IMR-90 (cell line): ENCODE measurements around the gene PIK3C2B. TPM values are rescaled to one million over a fixed set of nuclear protein-coding genes. Genes with fewer than 3 reads are reported as not detected.
A peak's percentile ranks its signal among the peaks of the same experiment; 100 is the strongest.

Experiments
- ATAC-seq: fragments of 200-7000 bp; cut with Tn5 transposase; 2 replicates; pipeline ENCODE4 v1.9.1; 2020; ENCODE audit warnings: low read depth, mild to moderate bottlenecking, moderate library complexity
- BruUV-seq: library from RNA; stranded (reverse); fragments of 400-500 nt; replicated peaks from 2 replicates; lab custom pipeline; 2021; lab: Mats Ljungman, UMichigan
- CTCF ChIA-PET: fragments of 300-600 bp; formaldehyde crosslinking; extraction: SDS; loops from one replicate; lab custom pipeline; 2021; ENCODE audit warnings: antibody characterized with exemption; lab: Yijun Ruan, JAX
- POLR2A ChIA-PET: fragments of 300-600 bp; sonication (Branson Sonifier 250); formaldehyde crosslinking; loops from one replicate; lab custom pipeline; 2022; ENCODE audit warnings: antibody characterized with exemption; ENCODE audit not compliant: unreplicated experiment; lab: Charles Lee
- DNase-seq: peaks from one replicate; pipeline ENCODE4 v3.0.0; 2013
- H2AFZ ChIP-seq: replicated peaks from 2 replicates; pipeline ENCODE3; 2013; ENCODE audit warnings: low read length, mild to moderate bottlenecking; ENCODE audit not compliant: poor library complexity
- H2AK5ac ChIP-seq: 2 replicates; pipeline ENCODE4 v1.6.1; 2013; ENCODE audit warnings: low read depth, low read length, inconsistent platforms
- H2AK9ac ChIP-seq: replicated peaks from 2 replicates; pipeline ENCODE3; 2013; ENCODE audit warnings: mild to moderate bottlenecking, low read depth, low read length, moderate library complexity; ENCODE audit not compliant: poor library complexity
- H2BK120ac ChIP-seq: 2 replicates; pipeline ENCODE4 v1.6.1; 2013; ENCODE audit warnings: low read depth, low read length, inconsistent platforms
- H2BK15ac ChIP-seq: 3 replicates; pipeline ENCODE4 v1.6.1; 2013; ENCODE audit warnings: low read depth, low read length, inconsistent platforms
- H2BK20ac ChIP-seq: 2 replicates; pipeline ENCODE4 v1.6.1; 2013; ENCODE audit warnings: low read depth, mild to moderate bottlenecking, inconsistent platforms, low read length, moderate library complexity
- H2BK5ac ChIP-seq: 2 replicates; pipeline ENCODE4 v1.6.1; 2013; ENCODE audit warnings: mild to moderate bottlenecking, low read depth, low read length, inconsistent platforms; ENCODE audit not compliant: poor library complexity, severe bottlenecking
- H3K14ac ChIP-seq: replicated peaks from 2 replicates; pipeline ENCODE4 v1.6.1; 2013; ENCODE audit warnings: low read depth, low read length, inconsistent platforms
- H3K18ac ChIP-seq: 2 replicates; pipeline ENCODE4 v1.6.1; 2013; ENCODE audit warnings: low read depth, low read length, control low read depth
- H3K23ac ChIP-seq: 2 replicates; pipeline ENCODE4 v1.6.1; 2013; ENCODE audit warnings: low read depth, low read length, inconsistent platforms
- H3K27ac ChIP-seq: 2 replicates; pipeline ENCODE4 v1.5.1; 2013; ENCODE audit warnings: mild to moderate bottlenecking, control low read depth, low read length; ENCODE audit not compliant: insufficient read depth
- H3K27me3 ChIP-seq: 2 replicates; pipeline ENCODE4 v1.6.1; 2013; ENCODE audit warnings: low read length; ENCODE audit not compliant: control insufficient read depth, insufficient read depth
- H3K36me3 ChIP-seq: 2 replicates; pipeline ENCODE4 v1.6.1; 2013; ENCODE audit warnings: low read length, mixed read lengths; ENCODE audit not compliant: control insufficient read depth, insufficient read depth
- H3K4ac ChIP-seq: 2 replicates; pipeline ENCODE4 v1.6.1; 2013; ENCODE audit warnings: low read depth, low read length, inconsistent platforms
- H3K4me1 ChIP-seq: 2 replicates; pipeline ENCODE4 v1.6.1; 2013; ENCODE audit warnings: low read length, mixed read lengths; ENCODE audit not compliant: control insufficient read depth, insufficient read depth
- H3K4me2 ChIP-seq: 2 replicates; pipeline ENCODE4 v1.6.1; 2013; ENCODE audit warnings: low read depth, mild to moderate bottlenecking, control low read depth, low read length, moderate library complexity
- H3K4me3 ChIP-seq: 2 replicates; pipeline ENCODE4 v1.5.1; 2013; ENCODE audit warnings: low read depth, mild to moderate bottlenecking, control low read depth, low read length, moderate library complexity; ENCODE audit not compliant: insufficient read depth
- H3K56ac ChIP-seq: 2 replicates; pipeline ENCODE4 v1.6.1; 2013; ENCODE audit warnings: low read length, inconsistent platforms; ENCODE audit not compliant: insufficient read depth; ENCODE audit errors: extremely low read depth
- H3K79me1 ChIP-seq, 2 experiments: 2 replicates each; pipeline ENCODE4 v1.6.1; 2013; ENCODE audit warnings: low read length in 2 of 2, inconsistent platforms in 1 of 2, low read depth in 1 of 2
- H3K9ac ChIP-seq: 2 replicates; pipeline ENCODE4 v1.6.1; 2013; ENCODE audit warnings: low read depth, low read length, control low read depth
- H3K9me1 ChIP-seq: 2 replicates; pipeline ENCODE4 v1.6.1; 2013; ENCODE audit warnings: low read length, inconsistent platforms; ENCODE audit not compliant: insufficient read depth
- H3K9me3 ChIP-seq: 2 replicates; pipeline ENCODE4 v1.6.1; 2013; ENCODE audit warnings: low read length; ENCODE audit not compliant: control insufficient read depth, insufficient read depth
- H4K20me1 ChIP-seq: 2 replicates; pipeline ENCODE4 v1.6.1; 2013; ENCODE audit warnings: low read length, inconsistent platforms; ENCODE audit not compliant: insufficient read depth
- H4K5ac ChIP-seq: 2 replicates; pipeline ENCODE4 v1.6.1; 2013; ENCODE audit warnings: mild to moderate bottlenecking, low read depth, low read length, control low read depth
- H4K8ac ChIP-seq, 2 experiments: 2 replicates each; pipeline ENCODE4 v1.6.1; 2013; ENCODE audit warnings: low read depth in 2 of 2, low read length in 2 of 2, control low read depth in 1 of 2, inconsistent platforms in 1 of 2
- H4K91ac ChIP-seq: 2 replicates; pipeline ENCODE4 v1.6.1; 2013; ENCODE audit warnings: low read depth, low read length, inconsistent platforms; ENCODE audit not compliant: insufficient read depth
- BHLHE40 ChIP-seq: fragments of 150-350 bp; IDR thresholded peaks from 2 replicates; pipeline ENCODE4 v1.6.1; 2016; ENCODE audit warnings: mild to moderate bottlenecking, low read depth, low read length
- CEBPB ChIP-seq: IDR thresholded peaks from 2 replicates; pipeline ENCODE4 v1.6.1; 2012; ENCODE audit warnings: low read depth, low read length, improper control_type of control experiment
- CHD1 ChIP-seq: IDR thresholded peaks from 2 replicates; pipeline ENCODE4 v1.6.1; 2012; ENCODE audit warnings: low read depth, low read length, improper control_type of control experiment
- CTCF ChIP-seq: conservative IDR thresholded peaks from 2 replicates; pipeline ENCODE4 v1.5.1; 2012; ENCODE audit warnings: mild to moderate bottlenecking, low read depth, low read length, improper control_type of control experiment
- FOS ChIP-seq: fragments of 150-350 bp; IDR thresholded peaks from 2 replicates; pipeline ENCODE4 v1.6.1; 2016; ENCODE audit warnings: low read depth, low read length
- MAFK ChIP-seq: IDR thresholded peaks from 2 replicates; pipeline ENCODE4 v1.6.1; 2012; ENCODE audit warnings: low read depth, low read length, improper control_type of control experiment
- MXI1 ChIP-seq: IDR thresholded peaks from 2 replicates; pipeline ENCODE4 v1.6.1; 2012; ENCODE audit warnings: low read depth, mild to moderate bottlenecking, low read length, moderate library complexity, borderline replicate concordance
- NFE2L2 ChIP-seq: fragments of 150-350 bp; IDR thresholded peaks from 2 replicates; pipeline ENCODE4 v1.6.1; 2016; ENCODE audit warnings: low read depth, mild to moderate bottlenecking, low read length
- POLR2A ChIP-seq: IDR thresholded peaks from 2 replicates; pipeline ENCODE4 v1.6.1; 2012; ENCODE audit warnings: mild to moderate bottlenecking, low read depth, low read length
- RAD21 ChIP-seq: IDR thresholded peaks from 2 replicates; pipeline ENCODE4 v1.6.1; 2012; ENCODE audit warnings: low read length, improper control_type of control experiment
- RCOR1 ChIP-seq: IDR thresholded peaks from 2 replicates; pipeline ENCODE4 v1.6.1; 2012; ENCODE audit warnings: mild to moderate bottlenecking, low read length, improper control_type of control experiment; ENCODE audit not compliant: insufficient replicate concordance
- RFX5 ChIP-seq: IDR thresholded peaks from 2 replicates; pipeline ENCODE4 v1.8.0; 2012; ENCODE audit warnings: low read depth, mild to moderate bottlenecking, low read length, moderate library complexity
- SMC3 ChIP-seq: fragments of 150-350 bp; IDR thresholded peaks from 2 replicates; pipeline ENCODE4 v1.6.1; 2016; ENCODE audit warnings: low read depth, mild to moderate bottlenecking, antibody characterized with exemption, low read length, moderate library complexity
- USF2 ChIP-seq: fragments of 150-350 bp; IDR thresholded peaks from 2 replicates; pipeline ENCODE4 v1.6.1; 2017; ENCODE audit warnings: mild to moderate bottlenecking, antibody characterized with exemption, low read length, low read depth
- WGBS, 2 experiments: methylation state at CpG; one replicate each; pipeline versions ENCODE4 v1.1.5 to v1.1.7; 2013; ENCODE audit warnings: missing lambda C conversion rate in 2 of 2; ENCODE audit not compliant: insufficient read length in 1 of 2; ENCODE audit errors: extremely low coverage in 2 of 2; 5-methylcytosine and 5-hydroxymethylcytosine counted together
- dilution Hi-C: fragments of 300-500 bp; cut with HindIII; formaldehyde crosslinking; loops from one replicate; pipeline ENCODE4 v1.14.3; 2018; ENCODE audit warnings: low sequenced_read_pairs; ENCODE audit not compliant: unreplicated experiment
- in situ Hi-C: fragments of 300-500 bp; cut with MboI; formaldehyde crosslinking; loops from 3 replicates; pipeline ENCODE4 v1.14.3; 2019; ENCODE audit warnings: low sequenced_read_pairs, inconsistent platforms, mixed read lengths
- intact Hi-C: fragments of 100-400 bp; cut with micrococcal nuclease; formaldehyde crosslinking; loops from 2 replicates; pipeline ENCODE4 v1.10.0; 2022
- polyA plus RNA-seq, 3 experiments: library from polyadenylated mRNA; depleted of rRNA; stranded (reverse); fragments of >200 nt; gene quantifications; 2 replicates each; pipeline ENCODE4 v1.2.3, GENCODE V29; 2012; ENCODE audit warnings: low replicate concordance in 1 of 3
- total RNA-seq: library from RNA; depleted of rRNA; stranded (reverse); fragments of >200 nt; gene quantifications from 2 replicates; pipeline ENCODE4 v1.2.3, GENCODE V29; 2012

PIK3C2B gene
- total and polyA plus RNA-seq, 2 of the 4 experiments (the other 2 are of a cell fraction): 1.1 to 2.9 TPM

DNA sequence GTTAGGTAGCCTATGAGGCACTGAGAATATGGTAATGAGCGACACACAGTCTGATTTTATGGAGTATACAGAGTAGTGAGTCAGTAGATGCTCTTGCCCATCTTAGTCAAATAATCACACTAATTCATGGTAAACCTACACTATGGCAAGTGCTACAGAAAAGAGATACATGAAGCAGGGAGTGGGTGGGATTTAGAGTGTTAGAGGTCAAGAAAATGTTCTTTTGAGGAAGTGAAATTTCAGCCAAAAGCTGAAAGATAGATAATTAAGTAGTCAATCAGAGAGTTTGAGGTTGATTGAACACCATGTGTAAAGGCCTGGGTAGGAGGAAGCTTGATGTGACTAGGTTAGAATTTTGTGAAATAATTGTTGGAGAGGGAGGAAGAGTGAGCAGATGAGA lies 36.3 kb upstream of the PIK3C2B start:
- no peak for ATAC-seq
- no peaks in the 10 kb centered on the region for H3K4me1 ChIP-seq
- peaks cover 3 to 16% of the 10 kb centered on the region in 2 experiments; a peak in 2 of 4 replicates for H3K79me1 ChIP-seq
- in situ Hi-C loops (no loop called here), dilution Hi-C loops (no loop called here), intact Hi-C loops (no loop called here)
- no peaks in the 10 kb centered on the region for H3K9me3 ChIP-seq
- no peak overlapping the region for H3K56ac ChIP-seq
- H2BK15ac ChIP-seq: no peak overlapping the region
- H3K4me3 ChIP-seq: no peak overlapping the region
- no peak overlapping the region for H3K23ac ChIP-seq
- H3K36me3 ChIP-seq: peaks cover 45% of the 10 kb centered on the region
- no peak overlapping the region for H3K4ac ChIP-seq
- H2BK20ac ChIP-seq: no peak overlapping the region
- WGBS, 2 experiments: no CpG with 5 or more reads among the region's 1 CpG
- no peak overlapping the region for H3K18ac ChIP-seq
- no TSS peak for BruUV-seq
- H3K14ac ChIP-seq: no peak overlapping the region
- H3K4me2 ChIP-seq: no peak overlapping the region
- H4K91ac ChIP-seq: no peak overlapping the region
- H4K20me1 ChIP-seq: peaks cover 5% of the 10 kb centered on the region; the same call in 1 of the 2 replicates
- H3K9me1 ChIP-seq: no peaks in the 10 kb centered on the region
- TF ChIP-seq MXI1 (no peak), NFE2L2 (no peak), RCOR1 (no peak), CEBPB (no peak), USF2 (no peak), CHD1 (no peak), SMC3 (no peak), CTCF (no peak), RFX5 (no peak), MAFK (no peak), FOS (no peak), RAD21 (no peak), BHLHE40 (no peak), POLR2A (no peak)
- ChIA-PET POLR2A (no interaction called here), CTCF (no interaction called here)
- no peak overlapping the region for H4K8ac ChIP-seq
- no peak overlapping the region for H4K5ac ChIP-seq
- H3K27me3 ChIP-seq: no peaks in the 10 kb centered on the region
- H2AK5ac ChIP-seq: no peak overlapping the region
- H2AFZ ChIP-seq: no peak overlapping the region
- no peak overlapping the region for H2BK120ac ChIP-seq
- H2BK5ac ChIP-seq: no peak overlapping the region
- DNase-seq: peak; percentile 12
- H3K9ac ChIP-seq: no peak overlapping the region
- H3K27ac ChIP-seq: no peak overlapping the region
- no peak overlapping the region for H2AK9ac ChIP-seq
